Thymus (tissue), 11 donors: ENCODE data around the gene C1orf216. TPM values are rescaled to one million over a fixed set of nuclear protein-coding genes. Genes with fewer than 3 reads are reported as not detected.
"Not testable (repeated sequence)": the region's sequence is repeated elsewhere in the genome, so short reads cannot be mapped to it uniquely, and the experiment has no call there.

Experiments
- DNase-seq, 9 donors: peaks; one replicate each; pipeline ENCODE4 v3.0.0-alpha.2; 2013; ENCODE audit warnings: low spot score in 9 of 9, low read depth in 6 of 9, missing footprints in 1 of 9
- H3K27ac ChIP-seq, 2 donors: one replicate each; pipeline ENCODE4 v1.5.1; 2013; ENCODE audit warnings: control low read depth in 1 of 2, low read depth in 1 of 2, low read length in 1 of 2, mild to moderate bottlenecking in 1 of 2, moderate library complexity in 1 of 2
- H3K27me3 ChIP-seq, 2 donors: one replicate each; pipeline ENCODE4 v1.5.1; 2013; ENCODE audit warnings: low read length in 1 of 2; ENCODE audit not compliant: control insufficient read depth in 2 of 2, insufficient read depth in 1 of 2
- H3K36me3 ChIP-seq, 2 donors: one replicate each; pipeline ENCODE4 v1.5.1; 2013; ENCODE audit warnings: low read length in 1 of 2, mild to moderate bottlenecking in 1 of 2, moderate library complexity in 1 of 2; ENCODE audit not compliant: control insufficient read depth in 2 of 2, insufficient read depth in 2 of 2
- H3K4me1 ChIP-seq, 2 donors: one replicate each; pipeline ENCODE4 v1.5.1; 2013; ENCODE audit warnings: low read length in 2 of 2; ENCODE audit not compliant: control insufficient read depth in 2 of 2, insufficient read depth in 2 of 2
- H3K4me3 ChIP-seq, 2 donors: one replicate each; pipeline ENCODE4 v1.5.1; 2013; ENCODE audit warnings: low read length in 2 of 2, control low read depth in 1 of 2, mild to moderate bottlenecking in 1 of 2
- H3K9me3 ChIP-seq, 2 donors: one replicate each; pipeline ENCODE4 v1.5.1; 2013; ENCODE audit warnings: low read length in 1 of 2, mild to moderate bottlenecking in 1 of 2; ENCODE audit not compliant: control insufficient read depth in 2 of 2, insufficient read depth in 1 of 2
- WGBS: extraction: QIAGEN DNeasy Blood & Tissue Kit; methylation state at CpG from one replicate; pipeline ENCODE4 v1.1.7; 2013; 5-methylcytosine and 5-hydroxymethylcytosine counted together
- polyA plus RNA-seq: library from polyadenylated mRNA; stranded (reverse); fragments of 200-250 nt; gene quantifications from one replicate; pipeline ENCODE4 v1.2.3, GENCODE V29; 2013
- total RNA-seq: library from RNA; stranded (reverse); fragments of 120-200 nt; gene quantifications from one replicate; pipeline ENCODE4 v1.2.4, GENCODE V29; 2013
- donor health status: healthy.

The C1orf216 gene
- total and polyA plus RNA-seq, 2 donors: 2.8 to 4.7 TPM

DNA sequence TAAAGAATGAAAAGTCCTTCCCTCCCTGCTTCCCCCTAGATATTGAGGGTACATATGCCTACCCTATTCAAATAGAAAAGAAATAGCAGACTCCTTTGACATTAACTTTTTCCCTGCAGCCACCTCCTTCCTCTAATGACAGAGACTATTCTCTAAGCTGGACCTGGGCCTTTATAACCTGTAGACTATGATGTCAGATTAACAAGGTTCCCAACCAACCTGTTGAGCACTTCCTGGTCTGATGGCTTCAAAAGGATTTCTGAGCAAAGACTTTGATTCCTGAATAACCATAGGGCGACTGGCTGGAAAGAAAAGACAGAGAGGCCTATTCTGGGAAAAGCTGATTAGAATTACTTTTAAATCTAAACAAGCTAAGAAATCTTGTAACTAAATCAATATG lies 18.4 kb upstream of the C1orf216 start:
- peaks cover 19 to 52% of the 10 kb centered on the region in 2 donors for H3K36me3 ChIP-seq
- no peaks in the 10 kb centered on the region for H3K27me3 ChIP-seq
- 100% methylated on average over 1 of the region's 1 CpG for WGBS
- H3K27ac ChIP-seq: no peak overlapping the region
- no peaks in the 10 kb centered on the region for H3K4me1 ChIP-seq
- no peak overlapping the region for H3K4me3 ChIP-seq
- DNase-seq: no peak
- no peaks in the 10 kb centered on the region for H3K9me3 ChIP-seq

DNA sequence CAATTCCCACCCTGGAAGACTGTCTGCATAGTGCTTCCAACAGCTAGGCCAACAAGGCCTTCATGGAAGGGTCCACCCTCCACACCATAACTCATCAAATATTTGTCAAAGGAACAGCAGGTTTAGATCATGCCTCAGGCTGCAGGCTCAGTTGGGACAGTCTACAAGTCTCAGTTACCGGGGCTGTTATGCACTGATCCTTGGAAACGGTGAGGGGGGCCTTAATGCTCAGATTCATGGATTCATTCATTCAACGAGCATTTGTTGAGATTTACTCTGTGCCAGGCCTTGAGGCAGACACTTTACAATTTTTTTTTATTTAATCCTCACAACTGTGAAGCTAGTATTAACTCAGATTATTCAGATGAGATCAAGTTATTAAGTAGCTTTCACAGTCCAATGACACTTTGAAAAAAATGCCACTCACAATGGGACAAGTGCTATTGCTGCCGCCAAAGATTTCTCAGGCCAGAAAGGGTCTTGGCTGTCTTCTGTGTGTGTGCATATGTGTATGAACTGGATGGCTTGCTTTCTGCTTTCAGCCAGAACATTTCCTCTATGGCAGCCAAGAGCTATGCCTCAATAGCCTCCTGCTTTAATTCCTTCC lies 8.9 kb upstream of the C1orf216 start:
- no peak overlapping the region for H3K4me3 ChIP-seq
- H3K9me3 ChIP-seq: no peaks in the 10 kb centered on the region
- peaks cover 16 to 19% of the 10 kb centered on the region in 2 donors for H3K36me3 ChIP-seq
- H3K27me3 ChIP-seq: no peaks in the 10 kb centered on the region
- H3K27ac ChIP-seq: no peak overlapping the region
- WGBS: 89% methylated on average over 4 of the region's 4 CpGs
- H3K4me1 ChIP-seq: no peaks in the 10 kb centered on the region
- DNase-seq: no peak

GRCh38 chr1:35726450-35727433 lies 8.1 kb upstream of the C1orf216 start:
- DNase-seq: peak in 6 of 9 donors; percentile 38 to 64 (median 52)
- no peak overlapping the region for H3K4me3 ChIP-seq
- no peaks in the 10 kb centered on the region for H3K4me1 ChIP-seq
- H3K27ac ChIP-seq: no peak overlapping the region
- 72% methylated on average over 11 of the region's 11 CpGs for WGBS
- no peaks in the 10 kb centered on the region for H3K9me3 ChIP-seq
- peaks cover 10 to 19% of the 10 kb centered on the region in 2 donors for H3K36me3 ChIP-seq
- no peaks in the 10 kb centered on the region for H3K27me3 ChIP-seq

DNA sequence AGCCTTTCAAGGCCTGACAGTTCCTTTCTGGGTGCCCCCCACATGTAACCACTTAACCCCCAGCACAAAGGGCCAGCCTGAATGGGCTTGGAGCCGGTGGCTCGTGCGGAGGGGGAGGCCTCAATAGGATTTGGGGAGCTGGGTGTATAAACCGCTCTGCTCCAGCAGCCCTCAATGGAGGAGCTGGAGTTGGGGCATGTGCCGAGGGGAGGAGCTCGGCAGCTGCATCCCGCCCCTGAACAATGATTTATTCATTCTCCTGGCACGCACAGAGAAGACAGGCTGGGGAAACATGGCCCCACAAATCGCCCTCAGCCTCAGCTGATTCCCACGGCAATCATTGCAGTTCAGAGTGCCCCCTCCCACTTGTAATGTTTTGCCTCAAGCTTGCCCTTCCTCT lies 6.9 kb upstream of the C1orf216 start:
- H3K4me1 ChIP-seq: no peaks in the 10 kb centered on the region
- peaks cover 8 to 16% of the 10 kb centered on the region in 2 donors for H3K36me3 ChIP-seq
- no peak overlapping the region for H3K27ac ChIP-seq
- no peak for DNase-seq
- 97% methylated on average over 10 of the region's 10 CpGs for WGBS
- no peaks in the 10 kb centered on the region for H3K9me3 ChIP-seq
- no peaks in the 10 kb centered on the region for H3K27me3 ChIP-seq
- no peak overlapping the region for H3K4me3 ChIP-seq

DNA sequence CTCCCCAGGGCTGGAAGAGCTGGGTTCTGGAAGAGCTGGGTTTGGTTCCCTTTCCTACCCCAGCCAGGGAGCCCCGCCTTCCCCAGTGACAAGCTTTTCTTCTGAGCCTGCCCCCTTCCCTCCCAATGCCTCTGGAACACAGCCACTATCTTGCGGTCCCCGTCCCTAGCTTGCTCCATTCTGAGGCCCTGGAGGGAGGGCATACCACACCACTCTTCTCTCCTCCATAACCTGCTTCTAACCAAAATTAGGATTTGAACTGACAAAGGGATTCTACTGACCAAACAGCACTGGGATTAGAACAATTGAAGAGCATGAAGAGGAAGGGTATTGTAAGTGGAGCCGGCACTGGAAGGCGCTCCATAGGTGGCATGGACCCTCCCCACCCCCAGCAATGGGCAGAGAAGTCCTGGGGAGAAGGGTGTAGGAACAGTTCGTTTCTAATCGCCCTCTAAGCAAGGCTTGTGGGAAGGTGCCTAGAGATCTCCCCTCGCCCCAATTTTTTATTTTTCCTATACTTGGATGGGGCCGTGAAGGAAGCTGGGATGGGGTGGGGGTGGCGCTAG lies 690 bp downstream of the C1orf216 start:
- Histone ChIP-seq H3K27ac (no peak overlapping the region), H3K36me3 (peaks cover 0 to 6% of the 10 kb centered on the region in 2 donors), H3K4me1 (peaks cover 0 to 9% of the 10 kb centered on the region in 2 donors), H3K4me3 (peak overlapping the region; percentile 46 to 62), H3K27me3 (peaks cover 0 to 16% of the 10 kb centered on the region in 2 donors), H3K9me3 (no peaks in the 10 kb centered on the region)
- 19% methylated on average over 10 of the region's 10 CpGs for WGBS
- DNase-seq: no peak

DNA sequence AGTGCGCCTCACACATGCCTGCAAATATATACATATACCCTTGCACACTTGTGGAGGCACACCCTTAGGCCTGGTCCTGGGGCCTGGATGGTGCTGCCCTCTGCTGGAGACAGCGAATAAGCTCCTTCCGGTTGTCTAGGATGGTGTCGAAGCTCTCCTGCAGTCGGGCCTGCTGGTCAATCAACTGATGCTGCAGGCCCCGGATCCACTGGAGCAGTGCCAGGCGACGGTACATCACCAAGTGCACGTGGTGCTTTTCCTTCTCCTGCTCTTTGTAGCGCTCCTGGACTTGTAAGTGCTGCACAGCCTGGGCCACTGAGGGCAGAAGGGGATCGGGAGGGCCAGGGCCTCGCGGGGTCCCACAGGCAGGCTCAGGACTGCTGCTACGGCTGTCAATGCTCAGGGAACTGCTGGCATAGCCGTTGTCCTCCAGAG lies 3.1 kb downstream of the C1orf216 start:
- H3K9me3 ChIP-seq: no peaks in the 10 kb centered on the region
- H3K4me1 ChIP-seq: peaks cover 0 to 9% of the 10 kb centered on the region in 2 donors
- H3K27me3 ChIP-seq: peaks cover 0 to 16% of the 10 kb centered on the region in 2 donors
- H3K4me3 ChIP-seq: no peak overlapping the region
- DNase-seq: peak in 8 of 9 donors; percentile 37 to 82 (median 66)
- 57% methylated on average over 15 of the region's 15 CpGs for WGBS
- peaks cover 0 to 6% of the 10 kb centered on the region in 2 donors for H3K36me3 ChIP-seq
- no peak overlapping the region for H3K27ac ChIP-seq

DNA sequence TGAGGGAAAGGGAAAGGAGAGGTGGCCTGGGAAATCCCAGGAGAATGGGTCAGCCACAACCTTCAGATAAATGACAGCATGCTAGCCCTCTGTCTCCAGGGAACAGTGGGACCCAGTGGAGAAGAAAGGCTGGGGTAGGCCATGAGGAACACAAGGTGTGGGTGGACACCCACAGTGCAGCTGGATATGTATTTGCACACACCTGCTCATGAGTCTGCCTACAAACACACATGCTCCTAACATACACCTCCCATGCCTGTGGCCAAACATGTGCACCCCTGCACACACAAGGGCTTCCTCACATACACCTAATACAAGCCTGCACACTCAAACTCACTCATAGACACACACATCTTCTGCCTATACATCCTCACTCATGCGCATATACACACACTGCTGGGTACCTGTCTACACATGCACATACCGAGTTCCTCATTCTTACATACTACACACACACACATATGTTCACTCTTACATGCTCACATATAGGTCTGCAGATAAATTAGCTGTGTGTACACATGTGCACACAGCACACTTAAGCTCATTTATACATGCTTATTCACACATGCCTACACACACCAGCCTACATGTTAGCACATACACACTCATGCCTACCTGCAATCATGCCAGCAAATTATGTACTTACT lies 3.6 kb downstream of the C1orf216 start:
- H3K9me3 ChIP-seq: no peaks in the 10 kb centered on the region
- H3K4me3 ChIP-seq: no peak overlapping the region
- 92% methylated on average over 2 of the region's 2 CpGs for WGBS
- no peak overlapping the region for H3K27ac ChIP-seq
- H3K27me3 ChIP-seq: peaks cover 0 to 18% of the 10 kb centered on the region in 2 donors
- H3K36me3 ChIP-seq: peaks cover 0 to 6% of the 10 kb centered on the region in 2 donors
- H3K4me1 ChIP-seq: peaks cover 0 to 9% of the 10 kb centered on the region in 2 donors
- no peak for DNase-seq

- peaks cover 2 to 39% of the 10 kb centered on the region in 2 donors for H3K27me3 ChIP-seq
- not testable (repeated sequence) for H3K4me3 ChIP-seq, H3K36me3 ChIP-seq, H3K27ac ChIP-seq, H3K9me3 ChIP-seq, DNase-seq
- peaks cover 9 to 18% of the 10 kb centered on the region in 2 donors for H3K4me1 ChIP-seq
- 97% methylated on average over 5 of the region's 5 CpGs for WGBS
Observed at GRCh38 chr1:35711098-35711497, 7.6 kb downstream of the C1orf216 start.
